GM19239 (cell line): Measurements from ENCODE around the gene SP140L.
"Not testable (repeated sequence)": the region's sequence is repeated elsewhere in the genome, so short reads cannot be mapped to it uniquely, and the experiment has no call there.

ENCODE experiments used
- DNase-seq: peaks from one replicate; pipeline ENCODE4 v3.0.0; 2011; ENCODE audit warnings: low spot score; ENCODE audit not compliant: insufficient read length
- FAIRE-seq: peaks from 2 replicates; lab custom pipeline; 2011; peaks lifted over from hg19 to GRCh38; lab: Jason Lieb, UNC

SP140L gene

GRCh38 chr2:230326453-230327417 lies at the start of gene SP140L:
Gene SP140L, plus strand, starts transcription at chr2:230327193. Its CDS starts 77 bp downstream, at chr2:230327270.
- FAIRE-seq (peak; percentile 98), DNase-seq (peak; percentile 51)

- DNase-seq (no peak), FAIRE-seq (no peak)
Measured at GRCh38 chr2:230282936-230283335, 44.1 kb upstream of the SP140L start.

GRCh38 chr2:230286048-230286447 lies 40.9 kb upstream of the SP140L start:
- FAIRE-seq (no peak), DNase-seq (no peak)

- not testable (repeated sequence) for DNase-seq, FAIRE-seq
Measured at GRCh38 chr2:230289311-230289710, 37.7 kb upstream of the SP140L start.

GRCh38 chr2:230295192-230295591 lies 31.8 kb upstream of the SP140L start:
- DNase-seq (no peak), FAIRE-seq (peak; percentile 33)

GRCh38 chr2:230296917-230297316 lies 30.1 kb upstream of the SP140L start:
- peak; percentile 4 for FAIRE-seq

GRCh38 chr2:230299618-230300017 lies 27.4 kb upstream of the SP140L start:
- FAIRE-seq (no peak), DNase-seq (no peak)

More at GRCh38 chr2:230296917-230297316, 30.1 kb upstream of the SP140L start:
- no peak for DNase-seq

- FAIRE-seq (no peak), DNase-seq (no peak)
Measured at GRCh38 chr2:230305416-230306275, 21.3 kb upstream of the SP140L start.

- no peak for FAIRE-seq
- no peak for DNase-seq
Measured at GRCh38 chr2:230306474-230306873, 20.5 kb upstream of the SP140L start.

- FAIRE-seq: no peak
- DNase-seq: no peak
Measured at GRCh38 chr2:230307485-230307884, 19.5 kb upstream of the SP140L start.

- DNase-seq (no peak), FAIRE-seq (no peak)
Measured at GRCh38 chr2:230308402-230309000, 18.5 kb upstream of the SP140L start.

GRCh38 chr2:230310792-230311191 lies 16.2 kb upstream of the SP140L start:
- not testable (repeated sequence) for DNase-seq
- peak; percentile 42 for FAIRE-seq

- not testable (repeated sequence) for FAIRE-seq, DNase-seq
Measured at GRCh38 chr2:230311634-230312033, 15.4 kb upstream of the SP140L start.

GRCh38 chr2:230312638-230313037 lies 14.4 kb upstream of the SP140L start:
- FAIRE-seq: no peak
- no peak for DNase-seq

GRCh38 chr2:230317366-230317765 lies 9.6 kb upstream of the SP140L start:
- DNase-seq (no peak), FAIRE-seq (no peak)

GRCh38 chr2:230318190-230319121 lies 8.5 kb upstream of the SP140L start:
- DNase-seq (peak; percentile 25), FAIRE-seq (peak; percentile 99)

GRCh38 chr2:230319211-230319862 lies 7.7 kb upstream of the SP140L start:
- no peak for FAIRE-seq
- peak; percentile 52 for DNase-seq

GRCh38 chr2:230321031-230321430 lies 6.0 kb upstream of the SP140L start:
- no peak for DNase-seq
- no peak for FAIRE-seq
